ENCODE results near the gene CES1.
"Not testable (repeated sequence)": the region's sequence is repeated elsewhere in the genome, so short reads cannot be mapped to it uniquely, and the experiment has no call there.

CES1 gene

DNA sequence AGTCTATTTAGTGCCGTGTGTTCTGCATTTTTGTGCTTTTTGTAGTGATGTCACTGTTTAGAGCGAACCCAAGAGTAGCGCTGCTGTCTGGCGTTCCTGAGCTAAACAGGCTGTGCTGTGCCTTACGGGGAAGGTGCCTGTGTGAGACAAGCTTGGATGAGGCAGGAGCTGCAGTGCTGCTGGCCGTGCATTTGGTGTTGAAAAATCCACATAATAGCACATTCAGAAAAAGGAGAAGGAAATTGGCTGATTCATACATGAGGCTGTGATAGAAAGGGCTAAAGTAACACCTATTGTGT, 50.2 kb downstream of the CES1 start:
- not testable (repeated sequence) for DNase-seq

- not testable (repeated sequence) for DNase-seq
Observed at GRCh38 chr16:55782091-55782792, 50.7 kb downstream of the CES1 start.

DNA sequence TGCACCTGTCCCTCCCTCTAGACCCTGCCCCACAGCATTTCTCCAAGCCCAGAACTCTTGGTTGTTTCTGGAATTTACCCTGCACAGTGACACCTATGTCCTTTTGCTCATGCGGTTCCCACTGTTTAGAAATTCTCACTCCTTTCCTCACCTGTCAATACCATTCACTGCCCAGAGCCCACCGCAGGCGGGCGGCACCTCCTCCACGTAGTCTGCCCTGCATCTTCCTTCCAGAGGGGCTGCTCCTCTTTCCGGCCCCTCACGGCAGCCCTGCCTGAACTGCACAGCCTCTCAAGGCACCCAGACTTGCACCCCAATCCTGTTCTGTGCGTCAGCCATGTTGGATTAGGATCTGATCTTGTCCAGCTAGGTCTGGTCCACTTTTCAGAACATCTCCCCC, 51.4 kb downstream of the CES1 start:
- DNase-seq: not testable (repeated sequence)

GRCh38 chr16:55780095-55780407, 52.8 kb downstream of the CES1 start:
- not testable (repeated sequence) for DNase-seq

GRCh38 chr16:55779402-55780094, 53.3 kb downstream of the CES1 start:
- DNase-seq: no peak

DNA sequence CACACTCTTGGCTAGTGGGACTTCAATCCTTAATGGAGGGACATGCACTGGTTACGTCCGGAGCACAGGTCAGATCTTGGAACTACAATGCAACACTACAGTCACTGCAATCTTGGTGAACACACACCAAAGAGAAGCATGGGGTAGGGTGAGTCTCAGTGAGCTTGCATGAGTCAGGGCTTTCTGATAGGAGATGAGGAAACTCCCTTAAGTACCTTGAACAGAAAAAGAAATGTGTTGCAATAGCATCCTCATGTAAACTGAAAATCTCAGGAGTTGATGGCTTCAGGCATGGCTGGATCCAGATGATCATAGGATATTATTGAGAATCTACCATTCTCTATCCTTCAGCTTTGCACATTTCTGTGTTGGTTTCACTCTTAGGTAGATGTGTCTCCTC, 54.1 kb downstream of the CES1 start:
- DNase-seq: no peak

- no peak for DNase-seq
Observed at GRCh38 chr16:55775857-55776256, 57.0 kb downstream of the CES1 start.

DNA sequence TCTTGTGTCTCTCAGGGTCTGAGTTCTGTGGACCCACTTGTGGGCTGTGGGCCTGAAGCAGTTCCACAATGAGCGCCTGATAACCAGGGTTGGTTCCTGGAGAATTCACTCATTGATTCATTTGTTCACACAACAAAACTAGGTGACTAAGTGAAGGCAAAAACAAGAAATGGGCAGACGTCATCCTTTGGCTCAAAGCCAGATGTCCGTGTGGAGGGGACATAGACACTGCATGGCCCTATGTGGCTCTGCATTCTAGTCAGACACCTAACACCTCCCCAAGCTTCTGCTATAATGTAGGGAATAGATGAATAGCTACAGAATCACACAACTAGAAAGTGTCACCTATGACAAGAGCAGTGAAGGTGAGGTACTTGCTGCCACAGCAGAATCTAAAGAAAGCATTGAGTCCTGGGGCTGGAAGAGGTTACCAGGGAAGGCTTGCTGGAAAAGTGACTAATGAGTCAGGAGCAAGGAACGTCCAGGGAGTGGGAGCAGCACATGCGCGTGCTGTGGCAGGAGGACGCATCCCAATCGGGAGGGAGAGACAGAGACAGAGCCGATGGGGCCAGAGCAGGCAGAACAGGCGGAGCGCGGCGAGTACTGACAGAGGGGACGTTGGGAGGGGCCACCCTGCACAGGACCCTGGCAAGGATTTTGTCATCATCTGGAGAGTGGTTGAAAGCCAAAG, 58.9 kb downstream of the CES1 start:
- DNase-seq: no peak

GRCh38 chr16:55765161-55765560, 67.7 kb downstream of the CES1 start:
- DNase-seq: no peak

DNA sequence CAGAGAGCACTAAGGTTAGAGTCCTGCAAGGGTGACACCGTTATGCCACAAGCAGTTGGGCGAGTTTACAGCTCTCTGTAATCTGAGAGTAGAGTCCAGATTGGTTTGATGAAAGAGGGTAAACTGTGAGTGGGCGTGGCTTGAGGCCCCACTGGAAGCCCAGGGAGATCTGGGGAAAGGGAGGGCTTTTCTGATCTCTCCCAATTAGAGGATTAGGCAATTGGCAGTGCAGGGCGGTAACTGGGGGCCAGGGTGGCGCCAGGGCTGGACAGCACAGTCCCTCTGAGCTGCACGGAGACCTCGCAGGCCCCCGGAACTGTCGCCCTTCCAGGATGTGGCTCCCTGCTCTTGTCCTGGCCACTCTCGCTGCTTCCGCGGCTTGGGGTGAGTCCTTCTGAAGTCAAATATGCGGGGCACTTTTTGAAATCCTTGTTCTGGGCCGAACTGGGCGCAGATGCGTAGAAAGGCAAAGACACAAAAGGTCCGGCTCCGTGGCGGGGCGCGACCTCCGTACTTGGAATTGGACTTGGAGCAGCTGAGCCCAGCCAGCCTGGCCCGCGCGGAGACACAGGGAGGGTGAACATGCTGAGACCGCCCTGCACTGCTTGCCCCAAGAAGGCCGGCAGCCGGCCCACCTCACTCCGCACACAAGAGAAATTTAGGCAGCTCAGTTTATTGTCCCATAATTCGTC, 72.4 kb downstream of the CES1 start:
- DNase-seq: no peak

DNA sequence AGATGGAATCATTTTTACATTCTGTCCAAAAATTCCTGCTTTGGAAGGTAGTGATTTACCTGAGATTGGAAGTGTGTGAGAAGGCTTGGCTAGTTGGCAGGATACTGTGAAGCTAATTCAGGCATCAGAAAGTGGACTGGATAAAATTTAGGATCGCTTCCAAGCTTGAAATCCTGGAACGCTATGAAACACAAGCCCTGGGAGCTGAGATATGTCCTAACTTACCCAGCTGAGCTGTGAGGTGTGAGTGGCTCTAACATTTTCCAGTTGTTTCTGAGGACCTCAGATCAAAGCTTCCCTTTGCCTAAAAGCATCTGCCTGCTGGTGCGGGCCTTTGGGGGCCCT, 73.0 kb downstream of the CES1 start:
- not testable (repeated sequence) for DNase-seq

- not testable (repeated sequence) for DNase-seq
Observed at GRCh38 chr16:55757595-55758527, 75.0 kb downstream of the CES1 start.

GRCh38 chr16:55756963-55757362, 75.9 kb downstream of the CES1 start:
- no peak for DNase-seq

GRCh38 chr16:55754056-55754455, 78.8 kb downstream of the CES1 start:
- no peak for DNase-seq

DNA sequence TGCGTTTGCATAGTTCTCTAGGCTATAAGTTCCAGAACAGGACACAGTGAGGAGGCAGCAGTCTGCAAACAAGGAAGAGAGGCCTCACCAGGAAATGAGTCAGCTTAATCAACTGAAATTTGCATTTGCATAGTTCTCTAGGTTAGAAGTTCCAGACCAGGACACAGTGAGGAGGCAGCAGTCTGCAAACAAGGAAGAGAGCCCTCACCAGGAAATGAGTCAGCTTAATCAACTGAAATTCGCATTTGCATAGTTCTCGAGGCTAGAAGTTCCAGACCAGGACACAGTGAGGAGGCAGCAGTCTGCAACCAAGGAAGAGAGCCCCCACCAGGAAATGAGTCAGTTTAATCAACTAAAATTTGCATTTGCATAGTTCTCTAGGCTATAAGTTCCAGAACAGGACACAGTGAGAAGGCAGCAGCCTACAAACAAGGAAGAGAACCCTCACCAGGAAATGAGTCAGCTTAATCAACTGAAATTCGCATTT, 79.7 kb downstream of the CES1 start:
- DNase-seq: not testable (repeated sequence)

Data from NCI-H2081 (cell line).